H1 (cell line): ENCODE measurements around the gene ALDH5A1. TPM values are rescaled to one million over a fixed set of nuclear protein-coding genes. Genes with fewer than 3 reads are reported as not detected.

Source experiments
- CTCF ChIA-PET: fragments of 300-600 bp; sonication (Branson Sonifier 250); formaldehyde crosslinking; loops from one replicate; lab custom pipeline; 2021; ENCODE audit not compliant: partially characterized antibody; lab: Charles Lee
- POLR2A ChIA-PET: fragments of 300-600 bp; sonication (Branson Sonifier 250); formaldehyde crosslinking; loops from one replicate; lab custom pipeline; 2021; ENCODE audit warnings: inconsistent platforms; ENCODE audit not compliant: partially characterized antibody; lab: Charles Lee
- DNase-seq, 2 experiments: peaks; one replicate each; pipeline versions ENCODE4 v3.0.0 to v3.0.0-alpha.2; 2010 to 2022; ENCODE audit warnings: low spot score in 2 of 2, low read depth in 1 of 2, mixed read lengths in 1 of 2
- FAIRE-seq: peaks from 2 replicates; lab custom pipeline; 2011; peaks lifted over from hg19 to GRCh38; lab: Jason Lieb, UNC
- H2AFZ ChIP-seq: 2 replicates; pipeline ENCODE4 v1.8.1; 2012; ENCODE audit warnings: low read length, inconsistent platforms
- H2AK5ac ChIP-seq: 2 replicates; pipeline ENCODE4 v1.6.1; 2013; ENCODE audit warnings: low read depth, low read length
- H2BK120ac ChIP-seq: replicated peaks from 2 replicates; pipeline ENCODE3; 2013; ENCODE audit warnings: low read depth, low read length, inconsistent platforms
- H2BK12ac ChIP-seq: 2 replicates; pipeline ENCODE4 v1.6.1; 2013; ENCODE audit warnings: low read depth, low read length
- H2BK15ac ChIP-seq: 2 replicates; pipeline ENCODE4 v1.6.1; 2013; ENCODE audit warnings: low read length
- H2BK20ac ChIP-seq: 2 replicates; pipeline ENCODE4 v1.6.1; 2013; ENCODE audit warnings: low read length
- H2BK5ac ChIP-seq: 2 replicates; pipeline ENCODE4 v1.6.1; 2013; ENCODE audit warnings: low read depth, low read length
- H3K14ac ChIP-seq: 2 replicates; pipeline ENCODE4 v1.6.1; 2013; ENCODE audit warnings: inconsistent platforms; ENCODE audit not compliant: insufficient read length
- H3K18ac ChIP-seq: 2 replicates; pipeline ENCODE4 v1.6.1; 2013; ENCODE audit warnings: low read length; ENCODE audit errors: extremely low read depth
- H3K23ac ChIP-seq: 2 replicates; pipeline ENCODE4 v1.6.1; 2013; ENCODE audit warnings: inconsistent platforms; ENCODE audit not compliant: insufficient read length
- H3K23me2 ChIP-seq: 2 replicates; pipeline ENCODE4 v1.6.1; 2013; ENCODE audit warnings: low read depth, low read length
- H3K27ac ChIP-seq: 2 replicates; pipeline ENCODE4 v1.6.1; 2011; ENCODE audit warnings: low read depth, low read length, inconsistent platforms
- H3K27me3 ChIP-seq, 4 experiments: replicated peaks in 1 of 4; 1 replicate in 1 of 4; 2 replicates in 3 of 4; pipeline versions ENCODE4 v1.6.1 to v1.8.1; 2011 to 2013; ENCODE audit warnings: low read length in 3 of 4, mild to moderate bottlenecking in 3 of 4, inconsistent platforms in 2 of 4, mixed read lengths in 2 of 4, moderate library complexity in 1 of 4; ENCODE audit not compliant: control insufficient read depth in 3 of 4, insufficient read depth in 3 of 4; ENCODE audit errors: extremely low read depth in 1 of 4
- H3K36me3 ChIP-seq, 4 experiments: 2 replicates each; pipeline versions ENCODE4 v1.6.1 to v1.8.1; 2011 to 2013; ENCODE audit warnings: mild to moderate bottlenecking in 4 of 4, low read length in 3 of 4, moderate library complexity in 2 of 4, control low read depth in 1 of 4, inconsistent platforms in 1 of 4; ENCODE audit not compliant: insufficient read depth in 4 of 4, control insufficient read depth in 2 of 4
- H3K4ac ChIP-seq: replicated peaks from 2 replicates; pipeline ENCODE3; 2013; ENCODE audit warnings: low read length, low read depth, mixed read lengths, inconsistent platforms; ENCODE audit not compliant: insufficient read length
- H3K4me1 ChIP-seq, 4 experiments: replicated peaks in 1 of 4; 1 replicate in 1 of 4; 2 replicates in 3 of 4; pipeline versions ENCODE4 v1.6.1 to v1.8.1; 2011 to 2013; ENCODE audit warnings: low read length in 3 of 4, inconsistent platforms in 2 of 4, mixed read lengths in 1 of 4; ENCODE audit not compliant: insufficient read depth in 4 of 4, control insufficient read depth in 3 of 4
- H3K4me2 ChIP-seq, 2 experiments: 2 replicates each; pipeline versions ENCODE4 v1.6.1 to v1.8.1; 2011 to 2013; ENCODE audit warnings: low read depth in 2 of 2, low read length in 2 of 2, control low read depth in 1 of 2, inconsistent platforms in 1 of 2, mild to moderate bottlenecking in 1 of 2; ENCODE audit not compliant: insufficient read depth in 1 of 2
- H3K4me3 ChIP-seq, 4 experiments: fragments of 200-600, 300-600 bp in 1 of 4; sonication (generic), shearing (Covaris generic), sonication (Bioruptor Twin) in 1 of 4; 2 replicates each; pipeline versions ENCODE4 v1.5.1 to v1.8.1; 2011 to 2016; ENCODE audit warnings: low read length in 4 of 4, low read depth in 3 of 4, control low read depth in 2 of 4, inconsistent platforms in 2 of 4, mild to moderate bottlenecking in 2 of 4, mixed read lengths in 1 of 4, moderate library complexity in 1 of 4; ENCODE audit not compliant: insufficient read depth in 2 of 4; ENCODE audit errors: extremely low read depth in 1 of 4
- H3K56ac ChIP-seq: replicated peaks from 2 replicates; pipeline ENCODE3; 2013; ENCODE audit warnings: low read depth, mild to moderate bottlenecking, mixed read lengths, low read length, inconsistent platforms; ENCODE audit not compliant: insufficient read length
- H3K79me1 ChIP-seq: 2 replicates; pipeline ENCODE4 v1.6.1; 2013; ENCODE audit warnings: low read depth, low read length, control low read depth
- H3K79me2 ChIP-seq, 2 experiments: 2 replicates each; pipeline versions ENCODE4 v1.6.1 to v1.8.1; 2012 to 2013; ENCODE audit warnings: low read length in 2 of 2, mild to moderate bottlenecking in 2 of 2, inconsistent platforms in 1 of 2; ENCODE audit not compliant: insufficient read depth in 2 of 2, control insufficient read depth in 1 of 2
- H3K9ac ChIP-seq, 4 experiments: replicated peaks in 1 of 4; 1 replicate in 1 of 4; 2 replicates in 3 of 4; pipeline versions ENCODE4 v1.6.1 to v1.8.1; 2011 to 2013; ENCODE audit warnings: low read depth in 3 of 4, low read length in 3 of 4, control low read depth in 2 of 4, mild to moderate bottlenecking in 2 of 4, moderate library complexity in 2 of 4, inconsistent platforms in 1 of 4; ENCODE audit errors: extremely low read depth in 1 of 4
- H3K9me3 ChIP-seq, 2 experiments: 2 replicates each; pipeline versions ENCODE4 v1.6.1 to v1.8.1; 2012 to 2013; ENCODE audit warnings: mild to moderate bottlenecking in 2 of 2, moderate library complexity in 2 of 2, control low read depth in 1 of 2, inconsistent platforms in 1 of 2, low read depth in 1 of 2, low read length in 1 of 2, mixed read lengths in 1 of 2; ENCODE audit not compliant: insufficient read depth in 2 of 2
- H4K20me1 ChIP-seq, 2 experiments: replicated peaks in 1 of 2; 2 replicates each; pipeline versions ENCODE3 to v1.8.1; 2011 to 2013; ENCODE audit warnings: inconsistent platforms in 2 of 2, low read length in 2 of 2, mild to moderate bottlenecking in 1 of 2; ENCODE audit not compliant: insufficient read depth in 2 of 2, control insufficient read depth in 1 of 2
- H4K5ac ChIP-seq: 2 replicates; pipeline ENCODE4 v1.6.1; 2013; ENCODE audit warnings: low read length, low read depth, mixed read lengths, inconsistent platforms; ENCODE audit not compliant: insufficient read length
- H4K8ac ChIP-seq: 2 replicates; pipeline ENCODE4 v1.8.0; 2013; ENCODE audit warnings: mild to moderate bottlenecking, moderate library complexity, low read length, inconsistent platforms; ENCODE audit not compliant: insufficient read depth; ENCODE audit errors: extremely low read depth
- H4K91ac ChIP-seq: replicated peaks from 2 replicates; pipeline ENCODE3; 2013; ENCODE audit warnings: low read length, mixed read lengths, inconsistent platforms; ENCODE audit not compliant: insufficient read length
- BACH1 ChIP-seq: IDR thresholded peaks from 2 replicates; pipeline ENCODE4 v1.6.1; 2012; ENCODE audit warnings: low read length, improper control_type of control experiment
- CBX8 ChIP-seq: fragments of 300-800, 300-1000 bp; sonication (generic); IDR thresholded peaks from 2 replicates; pipeline ENCODE4 v1.7.1; 2016; ENCODE audit warnings: low read depth, low read length, borderline replicate concordance
- CEBPB ChIP-seq: IDR thresholded peaks from 2 replicates; pipeline ENCODE4 v1.6.1; 2012; ENCODE audit warnings: low read depth, low read length
- CREB1 ChIP-seq: IDR thresholded peaks from 2 replicates; pipeline ENCODE4 v1.6.1; 2012; ENCODE audit warnings: inconsistent platforms
- HDAC2 ChIP-seq, 2 experiments: fragments of 300-600 bp in 1 of 2; sonication (generic) in 1 of 2; IDR thresholded peaks; 2 replicates each; pipeline ENCODE4 v1.6.1; 2011 to 2012; ENCODE audit warnings: low read depth in 2 of 2, low read length in 2 of 2, mild to moderate bottlenecking in 2 of 2, moderate library complexity in 2 of 2, borderline replicate concordance in 1 of 2, inconsistent platforms in 1 of 2
- MAX ChIP-seq: IDR thresholded peaks from 2 replicates; pipeline ENCODE4 v1.6.1; 2012; ENCODE audit warnings: inconsistent platforms
- POLR2A ChIP-seq, 2 experiments: IDR thresholded peaks; 1 replicate in 1 of 2; 2 replicates in 1 of 2; pipeline ENCODE4 v1.6.1; 2011; ENCODE audit warnings: low read depth in 2 of 2, low read length in 2 of 2, mild to moderate bottlenecking in 2 of 2; ENCODE audit errors: control extremely low read depth in 1 of 2
- SIRT6 ChIP-seq: IDR thresholded peaks from one replicate; pipeline ENCODE4 v1.7.1; 2012; ENCODE audit warnings: low read length, inconsistent platforms
- ZNF274 ChIP-seq: IDR thresholded peaks from 2 replicates; pipeline ENCODE4 v1.7.0; 2012; ENCODE audit warnings: low read length, borderline replicate concordance; ENCODE audit errors: extremely low read depth
- polyA plus RNA-seq, 7 experiments: library from polyadenylated mRNA; depleted of rRNA in 3 of 7; stranded (reverse) in 5 of 7; unstranded in 2 of 7; fragments of >200 nt in 5 of 7; fragments of 200-250 nt in 2 of 7; gene quantifications; 1 replicate in 5 of 7; 2 replicates in 1 of 7; 4 replicates in 1 of 7; pipeline versions ENCODE4 v1.2.1 to v1.2.3, GENCODE V29; 2011 to 2013; ENCODE audit warnings: missing spikeins in 2 of 7, mixed read lengths in 2 of 7
- total RNA-seq: library from RNA; stranded (reverse); fragmentation: NEBNext Ultra II Directional; extraction: Animal tissue kit (Norgen Biotek cat#: 25700); gene quantifications from 2 replicates; pipeline ENCODE4 v1.2.1, GENCODE V29; 2021

Gene ALDH5A1
- total and polyA plus RNA-seq, 2 of the 8 experiments (the other 6 are each of a cell fraction or from before 2014, with no cell fraction given) = 1.5 to 2.4 TPM

- Histone ChIP-seq H2AFZ (no peak overlapping the region), H3K27ac (no peak overlapping the region), H2BK5ac (no peak overlapping the region), H3K4me2 (no peak overlapping the region), H3K79me2 (no peaks in the 10 kb centered on the region), H2BK12ac (no peak overlapping the region), H3K9me3 (no peaks in the 10 kb centered on the region; a peak in 1 of 4 replicates), H3K23me2 (no peaks in the 10 kb centered on the region), H3K27me3 (no peaks in the 10 kb centered on the region), H3K9ac (no peak overlapping the region), H3K79me1 (no peaks in the 10 kb centered on the region), H2BK15ac (no peak overlapping the region), H3K56ac (no peak overlapping the region), H2BK20ac (no peak overlapping the region), H3K4ac (no peak overlapping the region), H4K5ac (no peak overlapping the region), H2AK5ac (no peak overlapping the region), H3K14ac (no peak overlapping the region), H4K8ac (no peak overlapping the region), H3K23ac (no peak overlapping the region), H4K91ac (no peak overlapping the region), H4K20me1 (no peaks in the 10 kb centered on the region), H2BK120ac (no peak overlapping the region), H3K36me3 (no peaks in the 10 kb centered on the region), H3K4me1 (no peaks in the 10 kb centered on the region), H3K18ac (no peak overlapping the region), H3K4me3 (no peak overlapping the region)
- DNase-seq (no peak), FAIRE-seq (no peak)
- CTCF ChIA-PET = interaction anchor here (1.1 kb wide), 1 partner anchor 54 kb away, joined by 3 read pairs; no protein-coding TSS in a partner anchor
- TF ChIP-seq ZNF274 (no peak), CREB1 (no peak), MAX (no peak), CEBPB (no peak), CBX8 (no peak), HDAC2 (IDR thresholded peaks at IDR 0.05; ENCODE audit: borderline replicate concordance in 1 of 2, low read depth in 2 of 2, low read length in 2 of 2) (no peak), BACH1 (no peak), POLR2A (IDR thresholded peaks at IDR 0.05; ENCODE audit: control extremely low read depth in 1 of 2, low read depth in 2 of 2, low read length in 2 of 2) (no peak), SIRT6 (no peak)
- POLR2A ChIA-PET = no interaction called here
Observed at GRCh38 chr6:24472181-24472580, 22.6 kb upstream of the ALDH5A1 start.
